Epidermal melanocyte (primary cell): ENCODE data around the gene SHANK3.
"Not testable (repeated sequence)": the region's sequence is repeated elsewhere in the genome, so short reads cannot be mapped to it uniquely, and the experiment has no call there.

Experiments
- DNase-seq: peaks from one replicate; pipeline ENCODE4 v3.0.0; 2011; ENCODE audit warnings: low spot score; ENCODE audit not compliant: insufficient read length

The SHANK3 gene

DNA sequence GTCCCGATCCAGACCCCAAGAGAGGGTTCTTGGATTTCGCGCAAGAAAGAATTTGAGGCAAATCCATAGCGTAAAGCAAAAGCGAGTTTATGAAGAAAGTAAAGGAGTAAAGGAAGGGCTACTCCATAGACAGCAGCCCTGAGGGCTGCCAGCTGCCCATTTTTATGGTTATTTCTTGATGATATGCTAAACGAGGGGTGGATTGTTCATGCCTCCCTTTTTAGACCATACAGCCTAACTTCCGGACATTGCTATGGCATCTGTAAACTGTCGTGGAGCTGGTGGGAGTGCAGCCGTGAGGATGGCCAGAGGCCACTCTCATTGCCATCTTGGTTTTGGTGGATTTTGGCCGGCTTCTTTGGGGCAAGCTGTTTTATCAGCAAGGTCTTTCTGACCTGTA lies 19.4 kb upstream of the SHANK3 start:
- DNase-seq: no peak

DNA sequence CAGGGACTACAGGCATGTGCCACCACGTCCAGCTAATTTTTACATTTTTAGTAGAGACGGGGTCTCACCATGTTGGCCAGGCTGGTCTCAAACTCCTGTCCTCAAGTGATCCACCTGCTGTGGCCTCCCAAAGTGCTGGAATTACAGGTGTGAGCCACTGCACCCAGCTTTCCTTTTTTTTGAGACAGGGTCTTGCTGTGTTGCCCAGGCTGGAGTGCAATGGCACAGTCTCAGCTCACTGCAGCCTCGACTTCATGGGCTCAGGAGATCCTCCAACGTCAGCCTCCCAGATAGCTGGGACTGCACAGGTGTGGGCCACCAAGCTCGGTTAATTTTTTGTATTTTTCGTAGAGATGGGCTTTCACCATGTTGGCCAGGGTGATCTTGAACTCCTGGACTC lies 18.0 kb upstream of the SHANK3 start:
- not testable (repeated sequence) for DNase-seq

DNA sequence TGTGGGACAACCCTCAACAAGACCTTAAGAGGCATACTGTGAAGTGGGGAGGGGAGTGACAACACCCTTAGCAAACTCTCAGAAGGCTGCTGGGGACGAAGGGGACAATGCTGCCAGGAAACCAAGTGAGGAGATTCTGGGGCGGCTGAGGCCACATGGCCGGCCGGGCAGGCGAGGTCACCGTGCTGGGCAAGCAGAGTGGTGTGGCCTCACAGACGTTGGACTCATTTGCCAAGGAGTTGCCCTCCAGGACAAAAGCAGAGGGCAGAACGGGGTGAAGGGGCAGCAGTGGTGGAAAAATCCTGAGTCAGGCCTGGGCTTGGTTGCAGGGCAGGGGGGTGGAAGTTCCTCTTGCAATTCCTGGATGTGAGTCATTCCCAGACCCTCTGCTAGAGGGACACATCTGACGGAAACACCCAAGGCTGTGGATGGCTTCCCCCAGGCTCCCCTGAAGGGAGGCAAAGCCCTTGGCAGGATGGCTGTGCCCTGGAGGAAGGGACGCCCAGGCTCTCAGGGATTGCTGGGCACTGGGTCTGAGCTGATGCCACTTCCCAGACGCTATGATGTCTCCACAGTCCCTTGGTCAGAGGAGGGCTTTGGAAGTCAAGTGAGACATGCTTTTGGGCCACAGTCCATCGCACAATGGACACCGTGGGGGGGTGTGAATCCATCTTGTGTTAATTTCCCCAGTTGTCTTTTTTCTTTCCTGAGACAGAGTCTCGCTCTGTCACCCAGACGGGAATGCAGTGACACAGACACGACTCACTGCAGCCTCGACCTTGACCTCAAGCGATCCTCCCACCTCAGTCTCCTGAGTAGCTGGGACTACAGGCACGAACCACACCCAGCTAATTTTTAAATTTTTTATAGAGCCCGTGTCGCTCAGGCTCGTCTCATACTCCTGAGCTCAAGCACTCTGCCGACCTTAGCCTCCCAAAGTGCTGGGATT lies 16.2 kb upstream of the SHANK3 start:
- no peak for DNase-seq

DNA sequence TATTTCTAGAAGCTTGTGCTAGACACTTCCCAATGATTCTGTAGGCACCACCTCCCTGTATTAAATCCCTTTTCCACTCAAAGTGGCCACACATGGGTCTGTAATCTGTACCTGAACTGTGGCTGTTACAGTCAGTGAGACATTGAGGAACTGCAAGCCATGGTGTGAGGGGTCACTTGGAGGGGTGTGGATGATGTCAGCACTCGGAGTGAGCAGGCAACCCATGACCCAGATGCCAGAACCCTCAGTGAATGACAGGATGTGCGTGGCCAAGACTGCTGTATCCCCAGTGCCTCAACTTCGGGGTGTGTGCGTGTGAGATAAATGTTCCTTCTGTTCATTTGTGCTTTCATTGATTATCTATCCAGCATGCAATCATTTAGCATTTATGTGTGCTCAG lies 14.7 kb upstream of the SHANK3 start:
- no peak for DNase-seq

DNA sequence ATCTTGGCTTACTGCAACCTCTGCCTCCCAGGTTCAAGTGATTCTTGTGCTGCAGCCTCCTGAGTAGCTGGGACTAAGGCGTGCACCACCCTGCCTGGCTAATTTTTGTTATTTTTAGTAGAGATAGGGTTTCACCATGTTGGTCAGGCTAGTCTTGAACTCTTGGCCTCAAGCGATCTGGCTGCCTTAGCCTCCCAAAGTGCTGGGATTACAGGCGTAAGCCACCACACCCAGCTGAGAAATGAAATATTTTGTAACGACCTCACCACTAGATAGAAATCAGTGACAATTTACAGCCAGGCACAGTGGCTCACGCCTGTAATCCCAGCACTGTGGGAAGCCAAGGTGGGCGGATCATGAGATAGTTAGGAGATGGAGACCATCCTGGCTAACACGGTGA lies 12.9 kb upstream of the SHANK3 start:
- not testable (repeated sequence) for DNase-seq

DNA sequence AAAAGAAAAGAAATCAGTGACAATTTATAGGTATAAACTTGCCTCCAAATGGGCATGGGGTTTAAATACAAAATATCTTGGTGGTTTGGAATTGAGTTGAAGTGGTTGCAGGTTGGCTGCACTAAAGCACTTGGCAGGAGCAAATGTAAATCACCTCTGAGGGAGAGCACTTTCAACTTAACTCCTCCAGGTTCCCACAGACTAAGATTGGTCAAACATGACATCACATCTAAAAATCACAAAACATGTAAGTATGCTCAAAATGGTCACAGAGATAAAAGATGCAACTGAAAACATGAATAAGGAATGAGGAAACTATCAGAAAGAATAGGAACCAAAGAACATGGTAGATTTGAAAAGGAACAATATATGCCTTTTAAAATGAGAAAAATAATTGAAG lies 12.3 kb upstream of the SHANK3 start:
- DNase-seq: no peak

DNA sequence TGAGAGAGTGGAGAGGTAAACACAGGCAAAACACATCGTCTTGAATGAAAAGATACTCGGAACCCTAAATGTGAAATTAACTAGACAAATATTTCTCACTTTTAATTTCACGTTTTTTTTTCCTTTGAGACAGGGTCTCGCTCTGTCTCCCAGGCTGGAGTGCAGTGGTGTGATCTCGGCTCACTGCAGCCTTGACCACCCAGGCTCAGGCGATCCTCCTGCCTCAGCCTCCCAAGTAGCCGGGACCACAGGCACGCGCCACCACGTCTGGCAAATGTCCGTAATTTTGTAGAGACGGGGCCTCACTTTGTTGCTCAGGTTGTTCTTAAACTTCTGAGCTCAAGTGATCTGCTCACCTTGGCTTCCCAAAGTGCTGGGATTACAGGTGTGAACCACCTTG lies 7.4 kb upstream of the SHANK3 start:
- DNase-seq: no peak

DNA sequence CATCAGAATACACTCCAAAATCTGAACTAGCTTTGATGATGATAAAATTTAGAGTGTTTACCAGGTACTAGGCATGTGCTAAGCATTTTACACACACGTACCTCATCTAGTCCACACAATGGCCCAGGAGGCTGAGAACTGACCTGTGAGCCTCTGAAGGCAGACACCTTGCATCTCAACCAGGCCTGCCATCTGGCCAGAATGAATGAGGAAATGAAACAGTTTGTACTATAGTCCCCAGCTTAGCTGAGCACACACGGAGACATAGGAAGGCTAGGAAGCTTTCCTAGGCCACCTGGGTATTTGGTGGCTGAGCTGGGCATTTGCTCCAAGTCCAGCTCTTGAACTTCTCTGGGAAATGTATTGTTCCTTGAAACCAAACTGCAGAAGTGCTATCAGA lies 6.9 kb upstream of the SHANK3 start:
- DNase-seq: no peak

DNA sequence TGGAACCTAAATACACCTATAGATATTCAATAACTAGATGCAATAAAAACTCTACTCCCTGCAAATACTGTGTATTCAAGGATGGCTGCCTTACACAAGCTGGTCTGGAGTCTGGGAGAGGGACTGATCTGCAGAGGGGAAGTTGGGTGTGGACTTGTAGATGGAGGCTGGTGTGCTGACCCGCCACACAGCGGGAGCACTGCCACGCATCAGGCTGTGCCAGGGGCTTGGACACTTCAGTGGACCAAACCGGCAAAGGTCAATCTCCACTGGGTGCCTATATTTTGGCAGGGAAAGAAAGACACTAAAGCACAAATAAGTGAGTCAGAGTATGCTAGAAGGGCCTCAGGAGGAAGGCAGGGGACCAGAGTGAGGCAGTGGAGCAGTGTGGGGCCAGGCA lies 2.1 kb upstream of the SHANK3 start:
- no peak for DNase-seq

DNA sequence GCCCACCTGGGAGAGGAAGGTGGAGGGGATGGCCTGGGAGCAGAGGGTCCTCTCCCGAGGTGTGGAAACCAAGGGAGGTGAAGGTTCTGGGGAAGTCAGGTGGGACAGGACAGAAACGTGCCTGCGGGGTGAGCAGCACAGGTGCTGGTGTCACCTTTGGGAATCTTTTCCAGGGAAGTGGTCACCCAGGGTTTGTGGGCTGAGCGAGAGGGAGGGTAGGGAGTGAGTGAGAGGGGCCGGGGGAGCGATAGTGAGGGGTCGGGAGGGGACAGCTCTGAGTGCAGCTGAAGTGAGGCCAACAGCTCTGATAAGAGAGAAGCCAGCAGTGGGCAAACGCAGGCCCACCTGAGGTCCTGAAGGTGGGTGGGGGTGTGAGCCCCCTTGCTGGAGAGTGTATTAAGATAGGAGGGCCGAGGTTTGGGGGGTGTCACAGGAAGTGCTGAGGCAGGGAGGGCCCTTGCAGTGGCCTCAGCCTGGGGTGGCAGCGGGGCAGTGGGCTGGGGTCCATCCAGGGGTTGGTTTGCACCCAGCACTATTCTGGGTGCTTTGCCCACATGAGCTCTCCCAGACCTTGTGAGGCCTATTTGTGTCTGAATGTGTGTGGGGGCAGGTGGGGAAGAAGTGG lies 1.6 kb upstream of the SHANK3 start:
- DNase-seq: no peak

DNA sequence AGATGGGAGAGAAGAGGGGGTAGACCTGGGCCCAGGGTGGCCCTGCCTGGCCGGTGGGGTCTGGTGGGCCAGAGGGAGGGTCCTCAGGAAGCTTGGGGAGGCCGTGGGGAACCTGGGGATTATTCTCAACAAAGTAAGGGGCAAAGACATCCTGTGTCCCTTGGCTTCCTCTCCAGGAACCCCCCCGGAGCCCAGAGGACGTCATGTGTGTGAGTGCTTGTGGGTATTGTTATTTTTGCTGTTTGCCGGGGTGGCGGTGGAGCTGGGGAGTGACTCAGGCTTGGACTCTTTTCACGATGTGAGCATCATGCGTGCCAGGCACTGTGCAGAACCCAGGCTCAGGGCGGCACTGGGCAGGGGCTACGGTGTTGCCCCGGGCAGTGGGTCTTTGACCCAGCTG lies 982 bp upstream of the SHANK3 start:
- no peak for DNase-seq

DNA sequence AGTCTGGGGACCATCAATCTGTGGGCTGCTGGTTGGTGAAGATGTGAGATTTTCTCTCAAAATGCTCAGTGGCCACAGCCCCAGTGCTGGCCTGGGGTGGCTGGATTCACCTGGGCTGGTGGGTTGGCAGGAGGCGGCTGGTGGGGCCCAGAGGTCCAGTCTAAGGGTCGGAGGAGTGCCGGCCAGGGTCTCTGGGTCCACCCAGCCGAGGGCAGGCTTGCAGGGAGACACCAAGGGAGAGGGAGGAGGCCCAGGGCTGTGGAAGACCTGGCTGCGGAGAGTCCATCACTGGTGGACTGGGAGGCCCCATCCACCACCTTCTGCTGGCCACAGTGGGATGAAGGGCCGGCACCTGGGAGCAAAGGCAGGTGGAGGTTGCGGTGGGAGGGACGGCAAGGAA lies 582 bp upstream of the SHANK3 start:
- no peak for DNase-seq

DNA sequence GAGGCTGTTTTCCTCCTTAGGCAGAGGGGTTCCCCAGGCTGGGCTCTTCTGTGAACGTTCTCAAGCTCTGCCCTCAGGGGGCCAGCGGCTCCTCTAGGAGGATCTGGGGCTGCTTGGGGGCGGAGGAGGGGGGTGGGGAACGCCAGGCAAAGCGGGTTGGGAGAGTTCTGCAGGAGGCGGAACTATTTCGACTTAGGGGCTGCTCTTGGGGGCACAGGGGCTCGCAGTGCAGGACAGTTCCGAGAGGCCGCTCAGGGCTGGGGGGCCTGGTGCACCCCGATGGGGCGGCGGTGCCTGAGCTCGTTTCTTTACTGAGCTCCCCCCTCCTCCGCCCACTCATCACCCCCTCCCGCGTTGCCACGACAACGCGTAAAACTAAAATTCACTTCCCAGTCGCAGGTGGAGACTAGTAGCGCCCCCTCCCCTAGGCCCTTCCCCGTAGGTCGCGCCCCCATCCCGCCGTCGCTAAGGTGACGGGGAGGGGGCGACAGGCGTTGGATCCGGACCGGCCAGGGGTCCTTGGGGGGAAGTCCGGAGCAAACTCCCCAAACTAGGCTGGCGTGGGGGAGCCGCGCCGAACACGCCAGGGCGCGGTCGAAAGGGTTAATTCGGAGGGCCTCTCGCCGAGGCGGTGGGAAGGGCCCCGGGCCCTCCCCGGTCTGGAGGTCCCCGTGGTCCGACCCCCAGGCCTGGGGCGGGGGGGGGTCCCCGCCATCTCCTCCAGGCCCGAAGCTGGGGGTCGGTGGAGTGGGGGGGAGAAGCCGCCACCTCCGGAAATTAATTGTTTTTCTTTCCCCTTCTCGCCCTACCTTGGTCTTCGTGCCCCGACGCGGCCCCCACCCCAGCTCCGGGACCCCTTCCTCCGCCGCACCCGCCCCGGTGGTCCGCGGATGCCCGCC lies 857 bp downstream of the SHANK3 start:
- DNase-seq: no peak

DNA sequence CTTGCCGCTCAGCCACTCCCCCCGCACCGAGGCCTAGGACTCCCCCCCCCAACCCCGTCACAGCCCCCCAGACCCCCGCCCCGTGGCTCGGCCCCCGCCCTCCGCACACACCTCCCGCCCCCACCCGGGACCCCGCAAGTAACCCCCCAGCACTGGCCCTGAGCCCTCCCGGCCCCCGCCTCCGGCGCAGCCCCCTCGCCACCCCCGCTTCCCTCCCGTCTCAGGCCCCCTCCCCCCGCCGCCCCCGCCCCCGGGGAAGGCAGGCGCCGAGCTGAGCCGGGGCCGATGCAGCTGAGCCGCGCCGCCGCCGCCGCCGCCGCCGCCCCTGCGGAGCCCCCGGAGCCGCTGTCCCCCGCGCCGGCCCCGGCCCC lies 1.5 kb downstream of the SHANK3 start:
- DNase-seq: no peak

DNA sequence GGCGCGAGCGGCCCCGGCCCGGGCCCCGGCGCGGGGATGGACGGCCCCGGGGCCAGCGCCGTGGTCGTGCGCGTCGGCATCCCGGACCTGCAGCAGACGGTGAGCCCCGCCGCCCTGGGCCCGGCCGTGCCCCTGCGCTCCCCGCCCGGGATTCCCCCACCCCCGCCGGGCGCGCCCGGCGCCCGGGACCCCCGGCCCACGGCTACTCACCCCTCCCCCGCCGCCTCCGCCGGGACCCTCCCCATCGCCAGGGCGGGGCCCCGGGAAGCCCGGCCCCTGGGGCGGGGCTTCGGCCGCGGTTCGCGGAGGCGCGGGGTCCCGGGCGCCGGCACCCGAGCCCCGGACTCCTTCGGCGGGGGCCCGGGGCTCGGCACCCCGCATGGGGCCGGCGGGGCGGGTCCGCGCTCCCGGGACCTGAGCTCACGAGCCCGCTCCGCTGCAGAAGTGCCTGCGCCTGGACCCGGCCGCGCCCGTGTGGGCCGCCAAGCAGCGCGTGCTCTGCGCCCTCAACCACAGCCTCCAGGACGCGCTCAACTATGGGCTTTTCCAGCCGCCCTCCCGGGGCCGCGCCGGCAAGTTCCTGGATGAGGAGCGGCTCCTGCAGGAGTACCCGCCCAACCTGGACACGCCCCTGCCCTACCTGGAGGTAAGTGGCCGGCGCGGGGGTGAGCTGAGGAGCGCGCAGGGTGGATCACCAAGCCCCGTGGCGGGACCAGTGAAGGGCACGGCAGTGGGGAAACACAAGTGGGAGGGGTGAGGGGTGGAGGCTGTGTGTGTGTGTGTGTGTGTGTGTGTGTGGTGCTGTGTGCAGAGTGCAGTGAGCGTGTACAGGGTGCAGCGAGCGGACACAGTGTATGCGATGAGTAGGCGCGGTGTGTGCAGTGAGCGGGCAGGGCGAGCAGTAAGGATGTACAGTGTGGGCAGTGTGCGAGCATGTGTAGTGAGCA lies 2.3 kb downstream of the SHANK3 start:
- no peak for DNase-seq

DNA sequence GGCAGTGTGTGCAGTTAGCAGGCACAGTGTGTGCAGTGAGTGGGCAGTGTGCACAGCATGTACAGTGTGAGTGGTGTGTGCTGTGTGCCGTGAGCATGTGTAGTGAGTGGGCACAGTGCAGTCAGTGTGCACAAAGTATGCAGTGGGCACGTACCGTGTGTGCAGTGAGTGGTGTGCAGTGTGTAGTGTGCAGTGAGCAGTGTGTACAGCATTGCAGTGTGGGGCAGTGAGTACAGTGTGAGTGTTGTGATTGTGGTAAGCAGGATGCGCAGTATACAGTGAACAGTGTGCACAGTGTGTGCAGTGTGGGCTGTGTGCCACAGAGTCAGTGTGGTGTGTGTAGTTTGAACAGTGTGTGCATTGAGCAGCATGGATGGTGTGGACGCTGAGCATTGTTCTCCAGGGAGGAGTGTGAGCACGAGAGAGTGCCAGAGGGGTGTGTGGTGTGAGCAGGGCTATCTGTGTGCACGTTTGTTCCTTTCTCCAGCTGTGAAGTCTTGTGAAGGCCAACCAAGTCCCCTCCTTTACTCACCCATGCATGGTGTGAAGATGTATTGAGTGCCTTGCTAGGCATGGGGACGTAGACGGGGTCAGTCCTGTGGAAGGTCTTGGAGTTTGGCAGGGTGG lies 3.0 kb downstream of the SHANK3 start:
- DNase-seq: no peak

DNA sequence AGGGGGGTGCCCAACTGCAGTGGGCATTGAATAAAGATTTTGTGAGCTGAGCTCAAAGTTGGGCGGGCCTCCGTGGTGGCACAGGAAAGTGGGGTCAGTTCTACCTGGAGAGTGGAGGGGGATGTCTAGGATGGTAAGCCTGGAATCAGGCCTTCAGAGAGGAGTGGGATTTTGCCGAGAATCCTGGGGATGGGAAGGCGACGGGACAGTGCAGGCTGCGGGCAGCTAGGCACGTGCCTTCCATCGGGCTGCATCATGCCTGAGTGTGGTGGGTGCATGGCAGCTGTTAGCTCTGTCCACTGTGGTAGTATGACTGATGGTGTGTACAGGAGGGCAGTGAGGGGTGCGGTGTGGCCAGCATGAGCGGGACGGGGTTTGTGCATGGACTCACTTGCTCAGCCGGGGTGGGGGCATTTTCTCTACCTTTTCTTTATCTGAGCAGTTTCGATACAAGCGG lies 3.6 kb downstream of the SHANK3 start:
- no peak for DNase-seq

DNA sequence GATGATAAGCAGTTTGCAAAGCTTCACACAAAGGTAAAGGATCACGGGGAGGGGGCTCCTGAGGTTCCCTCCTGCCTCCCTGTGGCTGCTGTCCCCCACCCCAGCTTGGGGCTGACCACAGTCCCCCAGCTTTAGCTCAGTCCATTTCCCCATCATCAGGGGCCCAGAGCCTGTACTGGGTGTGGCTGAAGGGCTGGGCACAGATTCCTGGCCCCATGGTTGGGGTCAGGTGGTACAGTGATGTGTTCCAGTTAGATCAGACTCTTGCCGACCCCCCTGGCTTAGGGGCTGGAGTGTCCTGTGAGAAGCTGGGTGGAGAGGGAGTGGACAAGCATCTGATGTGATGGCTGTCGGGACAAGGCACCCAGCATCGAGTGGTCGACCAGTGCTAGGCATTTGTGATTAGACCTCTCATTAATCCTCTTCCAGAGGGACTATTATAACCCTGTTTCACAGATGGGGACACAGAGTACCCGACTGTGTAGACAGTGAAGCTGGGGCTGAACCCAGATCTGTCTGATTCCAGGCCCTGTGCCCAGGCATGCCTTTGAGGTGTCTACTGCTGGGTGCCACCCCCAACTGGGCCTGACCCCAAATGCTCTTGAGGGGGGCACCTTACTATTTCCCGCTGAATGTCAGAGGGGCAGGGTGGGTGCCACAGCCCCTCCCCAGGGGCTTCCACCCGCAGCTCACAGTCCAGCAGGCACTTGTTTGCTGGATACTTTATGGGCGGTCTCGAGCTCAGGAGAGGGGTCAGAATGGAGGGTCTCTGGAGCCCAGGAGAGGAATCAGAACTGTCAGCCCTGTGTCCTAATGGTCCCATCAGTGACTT lies 4.3 kb downstream of the SHANK3 start:
- no peak for DNase-seq

DNA sequence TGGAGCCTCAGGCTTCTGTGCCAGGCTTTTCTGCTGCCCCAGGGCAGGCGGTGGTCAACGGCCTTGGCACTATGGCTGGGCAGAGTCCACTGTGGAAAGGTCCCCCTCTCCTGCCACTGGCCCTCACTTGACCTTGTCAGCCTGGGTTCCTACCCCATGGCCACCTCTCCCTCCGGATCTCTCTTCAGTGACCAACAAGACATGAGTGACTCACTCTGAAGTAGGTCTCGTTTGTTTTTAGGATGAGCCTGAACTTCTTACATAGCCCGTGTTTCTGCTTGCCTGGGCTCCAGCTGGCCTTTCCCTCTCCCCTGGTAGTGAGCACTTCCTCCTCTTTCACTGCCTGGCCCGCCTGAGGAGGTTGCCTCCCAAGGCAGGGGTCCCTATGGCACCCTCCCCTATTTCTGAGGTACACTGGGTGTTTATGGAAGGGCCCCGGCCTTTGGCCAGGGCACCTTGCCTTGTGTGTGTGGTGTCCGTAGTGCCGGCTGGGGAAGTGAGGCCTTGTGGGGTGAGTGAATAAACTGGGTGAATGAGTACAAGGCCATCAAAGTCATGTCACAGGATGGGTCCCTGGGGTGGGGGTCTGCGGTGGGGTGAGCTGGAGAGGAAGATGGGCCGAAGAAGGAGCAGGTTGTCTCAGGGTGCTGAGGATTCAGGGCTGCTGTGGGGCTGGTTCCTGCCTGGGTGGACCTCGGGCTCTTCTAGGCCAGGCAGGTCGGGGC lies 5.0 kb downstream of the SHANK3 start:
- no peak for DNase-seq
